Measurements from ENCODE around the gene CBFA2T2.
A peak's percentile ranks its signal among the peaks of the same experiment; 100 is the strongest.

The CBFA2T2 gene

DNA sequence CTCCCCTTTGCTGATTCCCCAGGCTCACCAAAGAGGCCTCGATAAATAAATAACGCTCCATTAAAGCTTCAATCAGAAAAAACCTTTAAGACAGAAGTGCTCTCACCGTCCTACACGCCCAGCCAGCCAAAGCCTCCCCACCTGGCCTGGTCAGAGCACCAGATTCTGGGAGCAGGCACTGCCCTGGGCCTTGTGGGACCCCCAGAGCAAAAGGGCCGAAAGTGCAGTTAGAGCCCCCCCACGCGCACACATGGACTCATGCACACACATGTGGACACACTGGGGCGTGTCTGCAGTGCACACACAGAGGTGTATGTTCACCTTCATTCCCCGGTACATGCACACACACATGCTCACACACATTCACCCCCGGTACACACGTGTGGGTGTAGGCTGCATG, 186.2 kb downstream of the CBFA2T2 start:
- no peak for DNase-seq (ENCODE audit: low spot score)

DNA sequence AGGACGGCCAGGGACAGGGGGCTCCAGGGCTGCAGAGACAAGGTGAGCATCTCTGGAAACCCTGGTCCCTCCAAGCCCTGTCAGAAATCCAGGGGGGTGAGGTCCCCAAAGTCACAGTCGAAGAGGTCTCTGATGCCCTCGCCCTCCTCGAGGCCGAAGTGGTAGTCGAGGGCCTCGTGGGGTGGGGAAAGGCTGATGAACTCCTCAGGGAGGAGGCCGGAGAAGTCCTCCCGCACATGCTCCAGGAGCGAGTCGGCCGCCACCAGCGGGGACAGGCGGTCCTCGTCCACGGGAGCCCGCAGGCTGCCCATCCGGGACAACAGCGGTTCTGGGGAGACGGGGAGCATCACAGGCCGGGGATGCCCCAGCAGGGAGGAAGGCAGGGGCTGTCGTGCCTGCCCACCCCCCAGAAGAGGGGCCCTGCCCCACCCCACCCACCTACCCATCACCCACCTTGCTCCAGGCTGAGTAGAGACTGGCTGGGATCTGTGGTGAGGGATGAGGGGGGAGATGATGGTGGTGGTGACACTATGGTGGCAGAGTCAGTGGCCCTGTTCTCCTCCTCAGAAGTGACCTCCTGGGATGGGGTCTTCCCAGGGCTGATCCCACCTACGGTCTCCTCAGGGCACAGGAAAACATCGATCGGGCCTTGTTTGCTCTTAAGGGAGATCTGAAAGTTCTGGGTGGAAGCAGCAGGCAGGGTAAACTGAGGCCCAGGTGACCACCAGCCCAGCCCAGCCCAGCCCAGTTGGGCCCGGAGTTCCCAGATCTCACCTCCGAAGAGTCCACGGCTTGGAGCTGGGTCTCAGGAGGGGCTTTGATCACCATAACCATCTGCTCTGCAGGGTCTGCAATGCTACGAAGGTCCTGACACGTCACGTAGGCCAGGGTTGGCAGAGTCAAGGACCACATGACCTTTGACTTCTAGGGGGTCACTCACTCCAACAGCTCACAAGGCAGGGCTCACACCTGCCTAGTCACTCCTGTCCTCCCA, 187.1 kb downstream of the CBFA2T2 start:
- no peak for DNase-seq (ENCODE audit: low spot score)

DNA sequence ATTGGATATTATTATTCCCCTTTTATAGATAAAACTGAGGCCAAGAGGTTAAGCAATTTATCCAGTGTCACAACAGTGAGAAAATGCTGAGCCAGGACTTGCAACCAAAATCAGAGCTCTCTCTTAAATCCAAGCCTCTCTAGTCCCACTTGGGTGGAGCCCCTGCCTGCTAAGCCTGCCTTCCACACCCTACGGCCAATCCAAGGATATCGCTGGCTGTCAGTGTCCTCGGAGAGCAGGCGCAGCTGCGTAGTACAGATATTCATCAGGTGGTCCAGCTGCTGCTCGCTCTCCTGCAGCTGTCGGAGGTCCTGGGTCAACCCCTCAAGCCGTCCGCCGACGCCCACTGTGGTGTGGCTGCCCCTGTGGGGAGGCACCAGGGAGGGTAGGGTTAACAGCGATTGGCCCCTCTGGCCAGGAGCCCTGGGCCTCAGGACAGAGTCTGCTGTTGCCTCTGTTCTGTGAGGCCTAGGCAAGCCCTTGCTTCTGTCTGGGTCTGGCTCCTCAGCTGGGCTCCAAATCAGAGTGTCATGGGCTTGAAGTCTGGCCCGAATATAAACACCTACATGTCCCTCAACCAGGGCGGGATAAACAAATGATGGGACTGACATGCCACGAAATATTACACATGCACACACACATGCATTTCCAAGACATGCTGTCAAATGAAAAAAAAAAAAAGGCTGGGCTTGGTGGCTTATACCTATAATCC, 188.3 kb downstream of the CBFA2T2 start:
- peak; percentile 70 for DNase-seq (ENCODE audit: low spot score)

- no peak for DNase-seq (ENCODE audit: low spot score)
These were observed 190.0 kb downstream of the CBFA2T2 start for GRCh38 chr20:33679758-33680485.

GRCh38 chr20:33680686-33681085, 190.8 kb downstream of the CBFA2T2 start:
- DNase-seq (ENCODE audit: low spot score), result no peak

- no peak for DNase-seq (ENCODE audit: low spot score)
These were observed 191.4 kb downstream of the CBFA2T2 start for GRCh38 chr20:33681288-33681687.

DNA sequence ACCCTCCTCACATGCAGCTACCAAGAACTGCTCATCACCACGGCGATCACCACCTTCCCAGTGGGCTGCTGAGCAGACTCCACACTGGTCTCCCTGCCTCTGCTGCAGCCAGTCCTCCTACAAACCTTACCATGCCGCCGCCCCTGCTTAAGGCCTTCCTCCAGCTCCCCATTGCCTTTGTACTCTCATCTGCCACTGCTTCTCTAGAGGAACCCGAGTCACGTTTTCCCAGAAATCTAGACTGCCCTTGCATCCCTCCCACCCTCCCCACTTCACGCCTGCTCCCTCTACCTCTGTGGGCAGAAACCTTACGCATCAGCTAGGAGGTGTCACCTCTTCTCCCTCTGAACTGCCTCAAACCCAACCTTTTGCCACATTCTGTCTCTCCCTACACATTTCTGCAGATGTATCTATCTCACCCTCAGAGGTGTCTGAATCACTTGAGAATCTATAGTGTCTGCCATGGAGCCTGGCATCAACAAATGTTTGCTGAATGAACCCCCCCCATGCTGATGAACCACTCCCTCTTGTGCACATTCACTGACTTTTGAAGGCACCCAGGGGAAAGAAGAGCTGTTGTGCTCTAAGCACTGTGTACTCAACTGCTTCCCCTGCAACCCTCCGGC, 191.9 kb downstream of the CBFA2T2 start:
- DNase-seq (ENCODE audit: low spot score), result no peak

GRCh38 chr20:33684533-33685327, 194.8 kb downstream of the CBFA2T2 start:
- peak; percentile 93 for DNase-seq (ENCODE audit: low spot score)

- DNase-seq (ENCODE audit: low spot score), result no peak
These were observed 195.6 kb downstream of the CBFA2T2 start for GRCh38 chr20:33685328-33686099.

DNA sequence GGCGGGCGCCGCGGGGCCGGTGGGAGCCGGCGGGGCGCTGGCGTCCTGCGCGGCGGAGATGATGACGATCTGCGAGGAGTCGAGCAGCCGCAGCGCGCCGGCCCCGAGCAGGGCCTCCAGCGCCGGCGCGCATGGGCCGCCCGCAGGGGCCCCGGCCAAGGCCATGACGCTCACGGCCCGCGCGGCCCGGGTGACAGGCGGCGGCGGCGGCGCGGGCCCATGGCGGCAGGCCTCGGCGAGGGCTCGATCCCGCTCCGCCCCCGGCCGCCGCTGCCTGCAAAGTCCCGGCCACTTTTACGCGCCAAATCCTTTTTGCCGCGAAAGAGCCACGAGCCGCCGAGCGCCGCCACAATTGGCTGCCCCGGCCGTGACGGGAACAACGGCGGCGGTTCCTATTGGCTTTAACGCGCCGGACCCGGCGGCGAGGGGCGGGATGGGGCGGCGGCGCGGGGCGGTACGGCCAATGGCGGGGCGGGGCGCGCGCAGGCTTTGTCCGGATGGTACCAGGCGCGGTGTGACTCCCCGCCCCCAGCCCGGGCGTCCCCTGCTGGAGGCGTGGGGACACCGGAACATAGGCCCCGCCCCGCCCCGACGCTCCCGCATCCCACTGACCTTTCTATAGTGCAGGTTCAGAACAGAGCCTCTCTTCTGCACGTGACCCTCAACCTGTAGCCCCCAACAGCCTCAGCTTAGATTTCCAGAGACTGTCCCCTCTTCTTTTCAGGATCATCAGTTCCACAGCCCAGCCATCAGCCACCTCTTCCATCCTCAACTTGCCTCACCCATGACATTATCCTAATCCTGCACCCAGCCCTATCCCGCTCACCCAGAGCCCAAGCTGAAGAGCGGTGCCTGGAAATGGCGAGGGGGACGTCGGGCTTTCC, 196.4 kb downstream of the CBFA2T2 start, which contains the start of gene E2F1:
TSS of gene E2F1 (minus strand) at position 286 of the 884 bp plus-strand sequence. CDS start at position 165, 121 bp downstream.
- DNase-seq (ENCODE audit: low spot score), result peak; percentile 97

DNA sequence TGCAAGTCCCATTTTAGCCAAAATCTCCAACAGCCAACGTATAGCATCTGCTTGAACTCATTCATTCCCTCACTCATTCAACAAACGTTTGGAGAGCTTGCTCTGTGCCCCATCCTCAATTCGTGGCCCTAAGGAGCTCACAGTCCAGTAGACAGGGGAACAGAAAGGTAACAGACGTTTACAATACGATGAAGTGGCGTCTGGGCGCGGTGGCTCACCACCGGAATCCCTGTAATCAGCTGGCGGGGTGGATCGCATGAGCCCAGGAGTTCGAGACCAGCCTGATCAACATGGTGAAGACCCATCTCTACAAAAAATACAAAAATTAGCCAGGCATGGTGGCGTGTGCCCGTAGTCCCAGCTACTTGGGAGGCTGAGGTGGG, 197.1 kb downstream of the CBFA2T2 start:
- DNase-seq (ENCODE audit: low spot score), result no peak

DNA sequence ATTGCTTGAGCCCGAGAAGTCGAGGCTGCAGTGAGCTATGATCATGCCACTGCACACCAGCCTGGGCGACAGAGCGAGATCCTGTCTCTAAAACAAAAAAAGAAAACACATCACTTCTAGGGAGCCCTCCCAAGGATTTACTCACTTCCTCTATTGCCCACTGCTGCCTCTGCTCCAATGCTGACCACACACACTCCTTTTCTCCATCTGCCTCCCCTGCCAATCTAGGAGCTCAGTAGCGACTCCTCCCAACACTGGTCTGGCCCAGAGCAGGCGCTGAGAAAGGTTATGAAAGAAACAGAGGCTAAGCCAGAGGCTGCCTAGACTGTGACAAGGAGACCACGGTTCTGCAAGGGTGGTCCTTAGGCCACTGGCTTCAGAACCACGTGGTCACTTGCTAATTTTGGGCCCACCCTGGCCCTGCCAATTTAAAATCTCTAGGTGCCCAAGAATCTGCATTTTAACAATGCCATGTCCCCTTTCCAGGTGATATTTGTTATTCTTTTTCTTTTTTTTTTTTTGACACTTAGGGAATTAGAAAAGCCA, 197.5 kb downstream of the CBFA2T2 start:
- peak; percentile 36 for DNase-seq (ENCODE audit: low spot score)

GRCh38 chr20:33687993-33688937, 198.4 kb downstream of the CBFA2T2 start:
- no peak for DNase-seq (ENCODE audit: low spot score)

DNA sequence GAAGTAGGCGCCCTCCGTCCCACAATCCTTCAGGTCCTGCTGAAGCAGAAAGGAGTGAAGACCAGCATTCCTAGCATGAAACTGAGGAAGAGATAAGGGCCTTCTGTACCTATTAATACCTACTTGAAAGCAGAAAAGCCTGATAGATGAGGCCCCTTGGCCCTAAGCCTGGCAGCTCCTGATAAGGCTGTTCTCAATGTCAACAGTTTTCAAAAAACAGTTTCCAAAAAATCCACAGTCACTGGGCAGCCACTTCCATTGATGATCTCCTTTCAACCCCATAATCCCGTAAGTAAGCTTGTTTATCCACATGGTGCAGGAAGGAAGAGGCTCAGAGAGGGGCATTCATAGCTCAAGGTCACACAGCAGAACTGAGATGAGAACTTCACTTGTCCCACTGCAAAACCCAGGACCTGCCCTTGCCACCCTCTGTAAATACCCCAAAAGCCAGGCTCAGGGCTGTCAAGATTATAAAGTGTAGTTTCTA, 199.1 kb downstream of the CBFA2T2 start:
- no peak for DNase-seq (ENCODE audit: low spot score)

DNA sequence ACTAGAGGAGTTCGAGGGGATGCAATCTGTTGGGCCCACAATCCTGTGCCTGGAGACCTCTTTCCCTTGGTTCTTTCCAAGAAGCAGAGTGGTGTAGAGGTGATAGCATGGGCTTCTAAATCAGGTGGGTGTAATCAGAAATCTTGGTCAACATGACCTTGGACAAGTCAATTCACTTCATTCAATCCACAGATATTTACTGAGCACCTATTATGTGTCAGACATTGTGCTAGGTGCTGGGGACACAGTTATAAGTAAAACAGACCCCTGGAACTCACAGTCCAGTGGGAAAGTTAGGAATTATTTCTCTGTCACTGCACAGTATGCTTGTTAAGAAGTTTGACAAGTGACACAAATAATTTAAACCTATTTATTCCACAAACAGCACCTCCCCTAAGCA, 199.6 kb downstream of the CBFA2T2 start:
- no peak for DNase-seq (ENCODE audit: low spot score)

DNA sequence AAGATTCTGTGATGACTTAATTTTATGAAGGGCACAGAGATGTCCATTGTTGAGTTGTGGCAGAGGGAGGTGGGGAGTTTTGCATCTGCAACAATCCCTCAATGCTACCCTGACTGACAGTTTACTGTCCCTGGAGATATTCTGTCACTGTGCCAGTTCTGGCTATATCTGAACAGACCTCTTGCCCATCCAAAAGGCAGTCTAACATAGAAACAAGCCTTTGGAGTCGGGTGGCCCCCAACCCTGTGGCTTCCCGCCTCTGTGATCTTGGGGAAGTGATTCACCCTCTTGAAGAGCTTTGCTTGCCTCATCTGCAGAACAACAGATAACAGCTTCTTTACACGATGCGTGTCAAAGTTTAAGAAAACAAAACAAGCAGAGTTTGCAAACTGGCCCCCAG, 200.1 kb downstream of the CBFA2T2 start:
- DNase-seq (ENCODE audit: low spot score), result no peak

DNA sequence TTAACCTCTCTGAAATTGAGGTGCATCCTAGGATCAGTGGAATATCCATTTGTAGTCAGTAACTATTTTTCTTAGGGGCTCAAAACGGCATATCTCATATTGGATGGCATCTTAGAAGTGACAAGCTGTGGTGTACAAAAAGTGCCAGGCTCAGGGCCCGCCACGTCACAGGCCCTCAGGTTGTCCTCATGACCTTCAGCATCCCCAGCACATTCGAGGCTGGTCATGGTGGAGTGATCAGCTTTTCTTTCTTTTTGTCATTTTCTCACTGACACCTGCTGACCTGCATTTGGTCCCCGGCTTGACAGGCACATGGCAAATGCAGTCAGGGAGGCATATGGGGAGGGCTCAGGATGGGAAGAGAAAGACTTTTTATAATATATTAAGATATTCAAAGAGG, 203.4 kb downstream of the CBFA2T2 start:
- DNase-seq (ENCODE audit: low spot score), result no peak
